Psoas muscle (tissue), 8 donors: ENCODE data around the gene TFB1M. TPM values are rescaled to one million over a fixed set of nuclear protein-coding genes. Genes with fewer than 3 reads are reported as not detected.
"Not testable (repeated sequence)": the region's sequence is repeated elsewhere in the genome, so short reads cannot be mapped to it uniquely, and the experiment has no call there.

Experiments used
- ATAC-seq, 4 donors: fragments of 200-7000 bp; cut with Tn5 transposase; one replicate each; pipeline ENCODE4 v1.9.1; 2020; ENCODE audit warnings: moderate library complexity in 3 of 4, mild to moderate bottlenecking in 2 of 4
- DNase-seq, 2 donors: peaks; one replicate each; pipeline ENCODE4 v3.0.0-alpha.2; 2020
- H3K27ac ChIP-seq: fragments of 200-600 bp; one replicate; pipeline ENCODE4 v1.8.0; 2022
- H3K27me3 ChIP-seq, 3 donors: fragments of 200-600 bp in 1 of 3; one replicate each; pipeline versions ENCODE4 v1.6.1 to v1.8.0; 2013 to 2022; ENCODE audit warnings: low read length in 2 of 3, mild to moderate bottlenecking in 2 of 3, moderate library complexity in 1 of 3; ENCODE audit not compliant: insufficient read depth in 3 of 3
- H3K36me3 ChIP-seq, 2 donors: fragments of 200-600 bp in 1 of 2; one replicate each; pipeline versions ENCODE4 v1.6.1 to v1.8.0; 2013 to 2022; ENCODE audit warnings: low read depth in 1 of 2, mild to moderate bottlenecking in 1 of 2, moderate library complexity in 1 of 2; ENCODE audit not compliant: insufficient read depth in 1 of 2
- H3K4me1 ChIP-seq: fragments of 200-600 bp; one replicate; pipeline ENCODE4 v1.8.0; 2022
- H3K4me3 ChIP-seq: fragments of 200-600 bp; one replicate; pipeline ENCODE4 v1.8.0; 2022; ENCODE audit warnings: mild to moderate bottlenecking
- H3K9me3 ChIP-seq: fragments of 200-600 bp; one replicate; pipeline ENCODE4 v1.8.0; 2022
- CTCF ChIP-seq: fragments of 200-600 bp; IDR thresholded peaks from one replicate; pipeline ENCODE4 v1.8.0; 2022; ENCODE audit warnings: antibody characterized with exemption
- WGBS, 3 donors: extraction: QIAGEN DNeasy Blood & Tissue Kit; methylation state at CpG; one replicate each; pipeline versions ENCODE4 v1.1.6 to v1.1.7; 2013; 5-methylcytosine and 5-hydroxymethylcytosine counted together
- intact Hi-C, 2 donors: fragments of 100-400 bp; cut with DNase I; formaldehyde crosslinking; loops; one replicate each; pipeline versions ENCODE4 v1.11.0 to v1.14.2; 2022
- polyA plus RNA-seq, 3 donors: library from polyadenylated mRNA; stranded (reverse); fragments of 200-250 nt; gene quantifications; one replicate each; pipeline ENCODE4 v1.2.3, GENCODE V29; 2013
- total RNA-seq, 4 donors: library from RNA; stranded (reverse); fragmentation: NEBNext Ultra II Directional in 2 of 4; extraction: Animal tissue kit (Norgen Biotek cat#: 25700) in 2 of 4; gene quantifications; one replicate each; pipeline versions ENCODE4 v1.2.1 to v1.2.4, GENCODE V29; 2021 to 2023
- donor health status: healthy with polysubstance abuse.
- donor health status: DM: no; HTN: no; CAD: no; lungs with moderate emphysema.
- donor health status: Bipolar disorder and iron deficiency.
- donor health status: healthy.
- donor health status: DM: yes; HTN: yes; CAD: no.
- donor health status: DM: no; HTN: no; CAD: no.
- donor health status: DM: no; HTN: no; CAD: no.
- donor health status: DM: yes; HTN: yes; CAD: no.

The TFB1M gene
- total and polyA plus RNA-seq, 7 donors, result 7.2 to 25.9 (median 17.8) TPM

- H3K36me3 ChIP-seq, result peaks cover 0 to 29% of the 10 kb centered on the region in 2 donors
- peaks cover 12% of the 10 kb centered on the region for H3K4me1 ChIP-seq
- DNase-seq (peak; percentile 59 to 79), ATAC-seq (peak; percentile 79 to 86 (median 80))
- intact Hi-C loops, result loop anchor here in 1 of 2 donors (5.0 kb wide), 2 partner anchors 138 to 1367 kb away; no protein-coding TSS in a partner anchor
- 0 to 3% (median 2%) methylated on average over 20 of the region's 20 CpGs for WGBS, 3 donors
- peak overlapping the region; percentile 84 for H3K4me3 ChIP-seq
- H3K9me3 ChIP-seq, result no peaks in the 10 kb centered on the region
- peak overlapping the region; percentile 89 for H3K27ac ChIP-seq
- H3K27me3 ChIP-seq, result no peaks in the 10 kb centered on the region
- TF ChIP-seq CTCF, result no peak
Measured at GRCh38 chr6:155314773-155315515, 660 bp upstream of the TFB1M start.

GRCh38 chr6:155313602-155314091, 637 bp downstream of the TFB1M start:
- no peaks in the 10 kb centered on the region for H3K27me3 ChIP-seq
- no peak for DNase-seq
- intact Hi-C loops, result no loop called here
- ATAC-seq, result peak in 3 of 4 donors; percentile 17 to 21 (median 17)
- peak overlapping the region; percentile 84 for H3K4me3 ChIP-seq
- peaks cover 12% of the 10 kb centered on the region for H3K4me1 ChIP-seq
- WGBS, 3 donors, result 1 to 2% (median 2%) methylated on average over 15 of the region's 15 CpGs
- peak overlapping the region; percentile 89 for H3K27ac ChIP-seq
- no peak for TF ChIP-seq CTCF
- H3K36me3 ChIP-seq, result peaks cover 4 to 41% of the 10 kb centered on the region in 2 donors
- H3K9me3 ChIP-seq, result no peaks in the 10 kb centered on the region

DNA sequence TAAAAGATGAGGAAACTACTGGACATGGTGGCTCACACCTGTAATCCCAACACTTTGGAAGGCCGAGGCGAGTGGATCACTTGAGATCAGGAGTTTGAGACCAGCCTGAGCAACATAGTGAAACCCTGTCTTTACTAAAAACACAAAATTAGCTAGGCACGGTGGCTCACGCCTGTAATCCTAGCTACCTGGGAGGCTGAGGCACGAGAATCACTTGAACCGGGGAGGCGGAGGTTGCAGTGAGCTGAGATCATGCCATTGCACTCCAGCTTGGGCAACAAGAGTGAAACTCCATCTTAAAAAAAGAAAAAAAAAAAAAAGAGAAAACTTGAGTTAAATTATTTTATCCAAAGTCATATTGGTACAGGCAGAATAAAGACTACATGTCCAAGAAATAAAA, 1.3 kb downstream of the TFB1M start:
- peak overlapping the region; percentile 84 for H3K4me3 ChIP-seq
- H3K27me3 ChIP-seq, DNase-seq, ATAC-seq, H3K9me3 ChIP-seq, intact Hi-C loops, H3K27ac ChIP-seq: not testable (repeated sequence)
- 88 to 90% (median 89%) methylated on average over 7 of the region's 7 CpGs for WGBS, 3 donors
- H3K4me1 ChIP-seq, result peaks cover 12% of the 10 kb centered on the region
- peaks cover 4 to 48% of the 10 kb centered on the region in 2 donors for H3K36me3 ChIP-seq

DNA sequence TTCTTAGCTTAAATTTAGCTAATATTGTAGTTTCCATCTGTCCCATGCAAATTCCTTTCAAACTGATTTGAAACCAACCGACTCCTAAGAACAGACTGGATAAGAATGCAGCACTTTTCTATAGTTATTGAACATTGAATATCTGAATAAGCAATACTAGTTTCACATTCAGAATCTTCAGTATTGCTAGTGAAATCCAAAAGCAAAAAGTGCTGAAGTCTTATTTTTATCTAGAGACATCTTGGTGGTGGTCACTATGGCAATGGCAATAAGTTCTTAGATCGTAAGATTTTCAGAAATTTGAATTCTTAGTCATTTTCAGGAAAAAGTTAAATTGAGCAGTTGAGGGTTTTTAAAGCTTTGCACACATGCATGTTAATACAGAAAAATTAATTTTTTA, 2.7 kb downstream of the TFB1M start:
- Histone ChIP-seq H3K27me3 (no peaks in the 10 kb centered on the region), H3K36me3 (peaks cover 4 to 62% of the 10 kb centered on the region in 2 donors)

More for the DNA sequence above, 2.7 kb downstream of the TFB1M start:
- no peak overlapping the region for H3K27ac ChIP-seq
- TF ChIP-seq CTCF, result no peak
- WGBS, 3 donors, result 89 to 97% (median 96%) methylated on average over 2 of the region's 2 CpGs
- no peak overlapping the region for H3K4me3 ChIP-seq
- no peaks in the 10 kb centered on the region for H3K9me3 ChIP-seq
- peaks cover 12% of the 10 kb centered on the region for H3K4me1 ChIP-seq
- ATAC-seq, result no peak
- DNase-seq, result no peak
- intact Hi-C loops, result no loop called here
